Spleen (tissue), 7 donors: ENCODE measurements around the gene FGGY.

ENCODE experiments used
- POLR2A ChIP-seq, 3 donors: fragments of 450-650 bp; IDR thresholded peaks; one replicate each; pipeline ENCODE4 v1.5.1; 2017; ENCODE audit warnings: antibody characterized with exemption in 3 of 3, mild to moderate bottlenecking in 1 of 3
- POLR2AphosphoS5 ChIP-seq, 3 donors: sonication (generic); formaldehyde crosslinking; IDR thresholded peaks; one replicate each; pipeline ENCODE4 v1.5.1; 2017; ENCODE audit warnings: antibody characterized with exemption in 3 of 3
- TF ChIP-seq, protein P1 (sequence below), 11 experiments: fragments of 200-600 bp in 7 of 11; fragments of 450-650 bp in 4 of 11; sonication (generic) in 4 of 11; IDR thresholded peaks in 8 of 11; conservative IDR thresholded peaks in 3 of 11; 1 replicate in 7 of 11; 2 replicates in 4 of 11; pipeline versions ENCODE4 v1.4.0 to v1.8.0; 2016 to 2021; ENCODE audit warnings: antibody characterized with exemption in 11 of 11, inconsistent platforms in 4 of 11, mild to moderate bottlenecking in 1 of 11
- donor health status: DM: no; HTN: no; CAD: no; lungs with moderate emphysema.
- donor health status: DM: no; HTN: no; CAD: no.
- donor health status: DM: no; HTN: no; CAD: no.

DNA sequence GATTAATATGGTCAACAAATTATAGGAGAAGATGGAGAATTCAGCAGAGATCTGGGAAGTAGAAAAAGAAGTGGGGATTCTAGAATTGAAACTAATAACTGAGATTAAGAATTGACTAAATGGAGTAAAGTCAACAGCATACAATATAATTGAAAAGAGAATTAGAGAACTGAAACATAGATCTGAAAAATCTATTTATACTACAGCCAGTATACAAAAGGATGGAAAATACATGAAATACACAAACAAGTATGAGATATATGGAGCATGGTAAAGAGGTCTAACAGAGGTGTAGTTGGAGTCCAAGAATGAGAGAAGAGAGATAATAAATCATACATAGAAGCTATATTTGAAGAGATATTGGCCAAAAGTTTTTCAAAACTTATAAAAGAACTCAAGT lies 235.2 kb downstream of the FGGY start:
- TF ChIP-seq, protein P1, sequence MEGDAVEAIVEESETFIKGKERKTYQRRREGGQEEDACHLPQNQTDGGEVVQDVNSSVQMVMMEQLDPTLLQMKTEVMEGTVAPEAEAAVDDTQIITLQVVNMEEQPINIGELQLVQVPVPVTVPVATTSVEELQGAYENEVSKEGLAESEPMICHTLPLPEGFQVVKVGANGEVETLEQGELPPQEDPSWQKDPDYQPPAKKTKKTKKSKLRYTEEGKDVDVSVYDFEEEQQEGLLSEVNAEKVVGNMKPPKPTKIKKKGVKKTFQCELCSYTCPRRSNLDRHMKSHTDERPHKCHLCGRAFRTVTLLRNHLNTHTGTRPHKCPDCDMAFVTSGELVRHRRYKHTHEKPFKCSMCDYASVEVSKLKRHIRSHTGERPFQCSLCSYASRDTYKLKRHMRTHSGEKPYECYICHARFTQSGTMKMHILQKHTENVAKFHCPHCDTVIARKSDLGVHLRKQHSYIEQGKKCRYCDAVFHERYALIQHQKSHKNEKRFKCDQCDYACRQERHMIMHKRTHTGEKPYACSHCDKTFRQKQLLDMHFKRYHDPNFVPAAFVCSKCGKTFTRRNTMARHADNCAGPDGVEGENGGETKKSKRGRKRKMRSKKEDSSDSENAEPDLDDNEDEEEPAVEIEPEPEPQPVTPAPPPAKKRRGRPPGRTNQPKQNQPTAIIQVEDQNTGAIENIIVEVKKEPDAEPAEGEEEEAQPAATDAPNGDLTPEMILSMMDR (IDR thresholded peaks at IDR 0.05 in 8 of 11, conservative IDR thresholded peaks at IDR 0.05 in 3 of 11) = no peak
- no peak for TF ChIP-seq POLR2A (IDR thresholded peaks at IDR 0.05)
- no peak for TF ChIP-seq POLR2AphosphoS5 (IDR thresholded peaks at IDR 0.05)
